HG03354 (cell line): ENCODE results near the gene PRSS2.

ENCODE experiments used
- ATAC-seq: cut with Tn5 transposase; IDR thresholded peaks from one replicate; pipeline ENCODE4 v1.9.1; 2021; ENCODE audit warnings: mild to moderate bottlenecking; ENCODE audit not compliant: unreplicated experiment, poor library complexity, severe bottlenecking

PRSS2 gene

GRCh38 chr7:142797391-142798377, 26.9 kb downstream of the PRSS2 start:
- peak; percentile 52 for ATAC-seq

- no peak for ATAC-seq
These were observed 28.0 kb downstream of the PRSS2 start for GRCh38 chr7:142798451-142799436.

GRCh38 chr7:142799437-142799835, 28.7 kb downstream of the PRSS2 start:
- ATAC-seq = no peak

- no peak for ATAC-seq
These were observed 29.3 kb downstream of the PRSS2 start for GRCh38 chr7:142800088-142800487.

- no peak for ATAC-seq
These were observed 30.0 kb downstream of the PRSS2 start for GRCh38 chr7:142800699-142801260.

- no peak for ATAC-seq
These were observed 31.0 kb downstream of the PRSS2 start for GRCh38 chr7:142801601-142802295.

- no peak for ATAC-seq
These were observed 31.5 kb downstream of the PRSS2 start for GRCh38 chr7:142802301-142802700.

- ATAC-seq = no peak
These were observed 33.1 kb downstream of the PRSS2 start for GRCh38 chr7:142803901-142804300.

GRCh38 chr7:142804728-142805207, 34.0 kb downstream of the PRSS2 start:
- ATAC-seq = no peak

- no peak for ATAC-seq
These were observed 34.7 kb downstream of the PRSS2 start for GRCh38 chr7:142805350-142806021.

GRCh38 chr7:142806022-142806356, 35.2 kb downstream of the PRSS2 start:
- no peak for ATAC-seq

- ATAC-seq = no peak
These were observed 36.2 kb downstream of the PRSS2 start for GRCh38 chr7:142806957-142807356.

GRCh38 chr7:142807855-142808460, 37.2 kb downstream of the PRSS2 start:
- ATAC-seq = peak; percentile 16

- ATAC-seq = peak; percentile 38
These were observed 37.7 kb downstream of the PRSS2 start for GRCh38 chr7:142808461-142808801.

- peak; percentile 91 for ATAC-seq
These were observed 38.2 kb downstream of the PRSS2 start for GRCh38 chr7:142808802-142809583.

- no peak for ATAC-seq
These were observed 38.9 kb downstream of the PRSS2 start for GRCh38 chr7:142809671-142810070.

- peak; percentile 14 for ATAC-seq
These were observed 40.5 kb downstream of the PRSS2 start for GRCh38 chr7:142811154-142811737.
